NT2/D1 (cell line): Measurements from ENCODE around the gene NEK9.

Experiments
- SUZ12 ChIP-seq: IDR thresholded peaks from 2 replicates; pipeline ENCODE4 v1.6.1; 2011; ENCODE audit not compliant: insufficient read length, insufficient read depth; ENCODE audit errors: extremely low read depth
- YY1 ChIP-seq: IDR thresholded peaks from 2 replicates; pipeline ENCODE4 v1.6.1; 2011; ENCODE audit not compliant: insufficient read length, insufficient read depth
- ZNF274 ChIP-seq: IDR thresholded peaks from 2 replicates; pipeline ENCODE4 v1.6.1; 2011; ENCODE audit warnings: mild to moderate bottlenecking, low read depth, low read length

- TF ChIP-seq YY1, result no peak
- TF ChIP-seq SUZ12, result no peak
- no peak for TF ChIP-seq ZNF274
These were observed 63.8 kb downstream of the NEK9 start for GRCh38 chr14:75063013-75063412.
